COR-L47 (cell line): ENCODE measurements around the gene PI4K2B.
"Not testable (repeated sequence)": the region's sequence is repeated elsewhere in the genome, so short reads cannot be mapped to it uniquely, and the experiment has no call there.

Source experiments
- DNase-seq: peaks from one replicate; lab custom pipeline; 2025; lab: John Stamatoyannopoulos, UW

Gene PI4K2B

GRCh38 chr4:25306518-25307057, 72.8 kb downstream of the PI4K2B start:
- DNase-seq, result no peak

DNA sequence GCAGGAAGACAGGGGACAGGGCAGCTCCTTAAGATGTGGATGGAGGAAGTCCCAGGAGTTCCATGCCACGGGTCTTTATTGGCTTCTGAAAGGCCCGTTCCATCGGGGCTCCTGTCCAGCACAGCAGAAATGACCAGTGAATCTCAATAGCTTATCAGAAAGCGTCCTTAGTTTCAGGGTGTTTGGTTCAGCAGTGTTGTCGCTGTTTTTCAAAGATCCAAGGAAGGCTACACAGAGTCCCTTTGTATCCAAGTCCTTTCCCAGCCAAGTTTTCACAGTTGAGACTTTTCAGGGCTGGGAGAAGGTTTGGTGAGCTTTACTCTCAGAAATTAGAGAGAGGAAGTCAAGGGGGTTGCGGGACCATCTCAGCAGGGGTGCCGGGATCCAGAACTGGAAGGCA, 73.8 kb downstream of the PI4K2B start:
- no peak for DNase-seq

GRCh38 chr4:25308306-25308705, 74.5 kb downstream of the PI4K2B start:
- DNase-seq, result no peak

DNA sequence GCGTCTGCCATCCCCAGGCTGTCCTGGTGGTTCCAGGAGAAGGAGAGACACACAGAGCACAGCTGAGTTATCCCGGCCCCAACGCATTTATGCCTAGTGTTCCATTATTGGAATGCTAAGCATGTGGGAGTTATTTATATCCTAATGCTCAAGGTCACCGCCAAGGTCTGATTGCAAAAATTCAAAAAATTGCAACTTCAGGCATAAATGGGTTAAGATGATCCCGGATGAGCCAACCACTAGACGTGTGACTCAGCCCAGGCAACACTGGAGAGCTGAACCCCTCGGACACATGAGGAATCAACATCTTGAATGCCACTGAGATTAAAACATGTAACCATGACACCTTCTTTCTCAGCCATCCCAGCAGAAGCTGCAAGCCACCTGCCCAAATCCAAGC, 74.9 kb downstream of the PI4K2B start:
- no peak for DNase-seq

- no peak for DNase-seq
These were observed 76.4 kb downstream of the PI4K2B start for GRCh38 chr4:25310066-25310802.

DNA sequence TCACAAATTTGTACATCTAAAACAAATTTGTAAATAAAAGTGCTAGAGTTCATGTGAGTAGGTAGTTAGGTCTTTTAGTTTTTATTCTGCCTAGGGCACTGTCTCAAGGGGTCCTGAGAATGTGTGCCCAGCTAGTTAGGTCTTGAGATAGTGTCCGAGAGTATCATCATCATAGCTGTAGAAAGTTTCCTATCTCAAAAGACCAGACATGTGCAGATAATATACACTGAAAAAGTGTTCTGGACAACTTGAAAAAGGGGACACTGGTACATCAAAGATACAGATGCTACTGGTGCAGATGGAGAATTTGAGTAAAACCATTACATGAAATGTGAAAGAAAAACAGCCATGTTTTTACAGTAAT, 77.0 kb downstream of the PI4K2B start:
- DNase-seq, result no peak

- DNase-seq, result peak; percentile 87
These were observed 78.8 kb downstream of the PI4K2B start, which contains the start of gene ZCCHC4 for GRCh38 chr4:25312496-25313200. Gene ZCCHC4, plus strand, starts transcription at chr4:25312774. Its CDS starts 36 bp downstream, at chr4:25312810.

DNA sequence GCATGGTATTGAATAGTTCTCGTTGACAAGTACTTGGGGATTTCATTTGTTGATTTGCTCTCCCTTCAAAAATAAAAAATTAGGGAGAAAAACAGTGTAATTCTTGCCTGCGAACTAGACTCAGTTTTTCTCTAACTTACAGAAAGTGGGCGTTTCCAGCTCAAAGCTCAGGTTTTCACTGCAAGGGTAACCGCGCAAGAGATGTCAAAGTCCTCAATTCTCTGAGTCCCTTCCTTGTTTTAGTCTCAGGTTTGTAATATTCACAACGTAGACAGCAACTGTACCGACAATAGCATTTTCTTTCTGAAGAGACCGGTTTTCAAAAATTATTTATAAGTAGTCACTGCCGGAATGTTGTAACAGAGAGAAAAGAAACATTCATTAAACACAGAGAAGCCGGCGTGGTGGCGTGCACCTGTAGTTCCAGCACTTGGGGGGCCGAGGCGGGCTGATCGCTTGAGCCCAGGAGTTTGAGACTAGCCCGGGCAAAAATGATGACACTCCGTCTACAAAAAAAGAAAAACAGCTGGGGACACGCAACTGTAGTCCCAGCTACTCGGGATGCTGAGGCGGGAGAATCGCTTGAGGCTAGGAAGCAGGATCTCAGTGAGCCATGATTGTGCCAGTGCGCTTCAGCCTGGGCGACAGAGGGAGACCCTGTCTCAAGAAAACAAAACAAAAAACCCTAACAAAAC, 79.5 kb downstream of the PI4K2B start:
- no peak for DNase-seq

DNA sequence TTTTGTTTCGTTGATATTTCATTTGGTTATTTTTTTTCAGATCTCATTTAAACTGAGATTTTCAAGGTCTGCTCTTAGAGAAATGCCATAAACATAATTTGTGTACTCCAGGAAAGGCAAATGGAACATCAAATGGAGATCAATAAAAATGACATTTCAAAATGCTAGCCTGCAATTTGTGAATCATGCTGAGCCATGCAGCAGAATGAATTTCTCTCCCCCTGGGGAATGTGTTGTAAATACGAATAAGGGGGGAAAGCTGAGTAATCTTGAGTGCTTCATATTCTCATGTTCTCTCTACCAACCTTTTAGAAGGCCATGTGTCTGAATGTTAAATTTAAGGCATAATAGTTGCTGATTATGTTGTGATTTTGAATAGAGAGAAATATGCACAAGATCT, 86.5 kb downstream of the PI4K2B start:
- no peak for DNase-seq

GRCh38 chr4:25320773-25321172, 86.9 kb downstream of the PI4K2B start:
- DNase-seq, result no peak

GRCh38 chr4:25321703-25322102, 87.9 kb downstream of the PI4K2B start:
- no peak for DNase-seq

GRCh38 chr4:25328463-25328862, 94.6 kb downstream of the PI4K2B start:
- DNase-seq, result not testable (repeated sequence)
